Cardiac muscle cell (in vitro differentiated cells and primary cell): ENCODE data around the gene NEURL1B. TPM values are rescaled to one million over a fixed set of nuclear protein-coding genes. Genes with fewer than 3 reads are reported as not detected.

Source experiments
- DNase-seq, 2 donors: peaks; one replicate each; pipeline versions ENCODE4 v3.0.0 to v3.0.0-alpha.2; 2010 to 2017; ENCODE audit warnings: low read depth in 1 of 2, low spot score in 1 of 2
- H3K27ac ChIP-seq: fragments of 200-600 bp; sonication (generic); 2 replicates; pipeline ENCODE4 v1.5.1; 2016
- H3K27me3 ChIP-seq: fragments of 200-600 bp; sonication (generic); 2 replicates; pipeline ENCODE4 v1.6.0; 2016; ENCODE audit warnings: control low read depth
- H3K36me3 ChIP-seq: fragments of 200-600 bp; sonication (generic); 2 replicates; pipeline ENCODE4 v1.5.1; 2016; ENCODE audit warnings: control low read depth
- H3K4me1 ChIP-seq: fragments of 200-600 bp; sonication (generic); 2 replicates; pipeline ENCODE4 v1.8.1; 2017; ENCODE audit warnings: low read depth, mild to moderate bottlenecking, mixed run types
- H3K4me3 ChIP-seq: fragments of 200-600 bp; sonication (generic); 2 replicates; pipeline ENCODE4 v1.5.1; 2016; ENCODE audit warnings: mild to moderate bottlenecking
- H3K9me3 ChIP-seq: fragments of 200-600 bp; sonication (generic); 2 replicates; pipeline ENCODE4 v1.5.1; 2017; ENCODE audit warnings: low read depth, mild to moderate bottlenecking, control low read depth
- polyA plus RNA-seq: library from polyadenylated mRNA; unstranded; fragments of >200 nt; fragmentation: Nextera tagmentation; extraction: Ambion mirVana; gene quantifications from 2 replicates; pipeline ENCODE4 v1.2.1, GENCODE V29; 2016
- total RNA-seq: library from RNA; depleted of rRNA; stranded (reverse); fragments of >200 nt; gene quantifications from 2 replicates; pipeline ENCODE4 v1.2.3, GENCODE V29; 2016
- TF ChIP-seq, protein P1 (sequence below): IDR thresholded peaks from 2 replicates; pipeline ENCODE4 v1.5.1; 2012; ENCODE audit warnings: low read depth, mild to moderate bottlenecking, low read length

NEURL1B gene, protein sequence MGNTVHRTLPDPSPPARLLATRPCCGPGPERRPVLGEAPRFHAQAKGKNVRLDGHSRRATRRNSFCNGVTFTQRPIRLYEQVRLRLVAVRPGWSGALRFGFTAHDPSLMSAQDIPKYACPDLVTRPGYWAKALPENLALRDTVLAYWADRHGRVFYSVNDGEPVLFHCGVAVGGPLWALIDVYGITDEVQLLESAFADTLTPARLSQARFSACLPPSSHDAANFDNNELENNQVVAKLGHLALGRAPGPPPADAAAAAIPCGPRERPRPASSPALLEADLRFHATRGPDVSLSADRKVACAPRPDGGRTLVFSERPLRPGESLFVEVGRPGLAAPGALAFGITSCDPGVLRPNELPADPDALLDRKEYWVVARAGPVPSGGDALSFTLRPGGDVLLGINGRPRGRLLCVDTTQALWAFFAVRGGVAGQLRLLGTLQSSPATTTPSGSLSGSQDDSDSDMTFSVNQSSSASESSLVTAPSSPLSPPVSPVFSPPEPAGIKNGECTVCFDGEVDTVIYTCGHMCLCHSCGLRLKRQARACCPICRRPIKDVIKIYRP
- total RNA-seq, result 32.7 and 55.8 TPM in 2 replicates
- polyA plus RNA-seq, result 4.6 and 7.6 TPM in 2 replicates

DNA sequence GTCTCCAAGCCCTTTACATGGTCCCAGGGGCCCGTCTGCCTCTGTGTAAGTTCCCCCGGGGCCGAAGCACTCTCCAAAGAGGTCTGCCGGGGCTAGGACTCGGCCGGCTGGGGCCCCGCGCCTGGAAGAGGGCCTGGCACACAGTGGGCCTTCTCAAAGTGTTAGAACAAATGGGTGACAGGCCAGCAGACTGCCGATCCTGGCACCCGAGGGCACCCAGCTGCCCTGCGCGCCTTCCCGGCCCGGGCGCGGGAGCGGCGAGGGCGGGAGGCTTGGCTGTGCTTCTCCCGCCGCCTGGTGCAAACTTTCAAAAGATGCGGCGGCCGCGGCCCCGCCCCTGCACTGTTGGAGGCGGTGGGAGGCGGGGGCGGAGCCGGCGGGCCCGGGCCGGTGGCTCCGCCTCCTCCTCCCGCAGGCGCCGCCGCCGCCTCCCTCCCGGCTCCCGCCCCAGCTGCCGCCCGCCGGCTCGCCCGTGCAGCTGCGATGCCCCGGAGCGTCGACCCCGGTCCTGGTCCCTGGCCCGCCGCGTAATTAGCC, at the start of gene NEURL1B:
Gene NEURL1B (plus strand): TSS at position 442 of the 537 bp plus-strand sequence. CDS start 144 bp downstream, outside the sequence.
- TF ChIP-seq, protein P1, sequence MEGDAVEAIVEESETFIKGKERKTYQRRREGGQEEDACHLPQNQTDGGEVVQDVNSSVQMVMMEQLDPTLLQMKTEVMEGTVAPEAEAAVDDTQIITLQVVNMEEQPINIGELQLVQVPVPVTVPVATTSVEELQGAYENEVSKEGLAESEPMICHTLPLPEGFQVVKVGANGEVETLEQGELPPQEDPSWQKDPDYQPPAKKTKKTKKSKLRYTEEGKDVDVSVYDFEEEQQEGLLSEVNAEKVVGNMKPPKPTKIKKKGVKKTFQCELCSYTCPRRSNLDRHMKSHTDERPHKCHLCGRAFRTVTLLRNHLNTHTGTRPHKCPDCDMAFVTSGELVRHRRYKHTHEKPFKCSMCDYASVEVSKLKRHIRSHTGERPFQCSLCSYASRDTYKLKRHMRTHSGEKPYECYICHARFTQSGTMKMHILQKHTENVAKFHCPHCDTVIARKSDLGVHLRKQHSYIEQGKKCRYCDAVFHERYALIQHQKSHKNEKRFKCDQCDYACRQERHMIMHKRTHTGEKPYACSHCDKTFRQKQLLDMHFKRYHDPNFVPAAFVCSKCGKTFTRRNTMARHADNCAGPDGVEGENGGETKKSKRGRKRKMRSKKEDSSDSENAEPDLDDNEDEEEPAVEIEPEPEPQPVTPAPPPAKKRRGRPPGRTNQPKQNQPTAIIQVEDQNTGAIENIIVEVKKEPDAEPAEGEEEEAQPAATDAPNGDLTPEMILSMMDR, result no peak
- Histone ChIP-seq H3K36me3 (no peaks in the 10 kb centered on the region), H3K4me3 (peak within 1 kb of the TSS; percentile 92), H3K27me3 (no peaks in the 10 kb centered on the region), H3K9me3 (no peaks in the 10 kb centered on the region), H3K27ac (peak within 1 kb of the TSS; percentile 44), H3K4me1 (peaks cover 16% of the 10 kb centered on the region)
- DNase-seq, result peak; percentile 63 to 92

DNA sequence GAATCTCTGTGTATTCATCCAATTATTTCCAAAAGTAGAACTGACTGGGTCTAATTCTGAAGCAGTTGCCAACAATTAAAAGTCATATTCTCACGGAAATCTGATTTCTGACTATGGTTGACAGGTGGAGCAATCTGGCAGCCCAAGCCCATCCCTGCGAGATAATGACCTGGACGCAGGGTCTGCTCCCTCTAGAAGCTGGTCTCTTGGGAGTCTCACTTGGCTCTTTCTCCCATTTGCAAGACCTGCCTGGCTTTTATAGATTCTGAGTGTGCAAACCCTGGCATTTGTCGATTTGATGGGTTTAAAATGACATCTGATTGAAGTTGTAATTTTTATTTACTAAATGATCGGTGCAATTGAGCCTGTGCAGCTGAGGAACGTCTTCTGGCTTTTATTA, 49.4 kb upstream of the NEURL1B start:
- TF ChIP-seq, protein P1, result no peak
- H3K27me3 ChIP-seq, result no peaks in the 10 kb centered on the region
- DNase-seq, result no peak
- H3K4me1 ChIP-seq, result no peaks in the 10 kb centered on the region
- no peak overlapping the region for H3K4me3 ChIP-seq
- H3K27ac ChIP-seq, result no peak overlapping the region
- H3K9me3 ChIP-seq, result no peaks in the 10 kb centered on the region
- H3K36me3 ChIP-seq, result no peaks in the 10 kb centered on the region

DNA sequence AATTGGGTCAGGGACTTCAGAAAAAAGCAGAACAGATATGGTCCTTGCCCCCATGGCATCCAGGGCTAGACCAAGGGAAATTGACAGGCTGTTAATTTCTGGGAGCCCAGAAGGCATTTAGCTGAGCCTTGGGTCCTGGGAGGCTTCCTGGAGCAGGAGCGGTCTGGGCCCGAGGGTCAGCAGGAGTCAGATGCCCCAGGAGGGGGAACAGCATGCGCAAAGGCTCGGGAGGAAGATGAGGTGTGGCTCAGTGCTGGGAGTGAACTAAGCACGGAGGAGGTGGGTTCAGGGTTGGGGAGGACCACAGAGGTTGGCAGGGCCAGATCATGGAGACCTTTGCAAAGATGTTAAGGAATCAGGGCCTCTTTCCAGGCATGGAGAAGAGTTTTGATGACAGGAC, 48.2 kb upstream of the NEURL1B start:
- no peak overlapping the region for H3K27ac ChIP-seq
- no peaks in the 10 kb centered on the region for H3K27me3 ChIP-seq
- TF ChIP-seq, protein P1, result no peak
- H3K4me3 ChIP-seq, result no peak overlapping the region
- DNase-seq, result no peak
- no peaks in the 10 kb centered on the region for H3K9me3 ChIP-seq
- no peaks in the 10 kb centered on the region for H3K36me3 ChIP-seq
- no peaks in the 10 kb centered on the region for H3K4me1 ChIP-seq

DNA sequence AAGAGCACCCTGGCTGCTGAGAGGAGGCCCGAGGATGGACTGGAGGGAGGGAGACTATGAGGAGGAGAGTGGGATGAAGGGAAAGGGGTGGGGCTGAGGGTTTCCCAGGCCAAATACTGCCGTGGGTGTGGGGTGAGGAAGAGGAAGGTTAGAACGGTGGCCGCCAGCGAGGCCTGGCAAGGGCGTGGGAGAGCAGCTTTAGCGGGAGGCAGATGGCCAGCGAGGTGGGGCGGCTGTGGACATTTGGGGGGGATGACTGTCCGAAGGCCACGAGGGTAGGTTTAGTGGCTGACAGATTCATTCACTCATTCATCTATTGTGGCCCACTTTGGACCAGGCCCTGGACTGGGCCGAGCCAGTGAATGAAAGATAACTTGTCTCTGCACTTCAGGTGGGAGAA, 47.8 kb upstream of the NEURL1B start:
- no peaks in the 10 kb centered on the region for H3K27me3 ChIP-seq
- no peak for DNase-seq

DNA sequence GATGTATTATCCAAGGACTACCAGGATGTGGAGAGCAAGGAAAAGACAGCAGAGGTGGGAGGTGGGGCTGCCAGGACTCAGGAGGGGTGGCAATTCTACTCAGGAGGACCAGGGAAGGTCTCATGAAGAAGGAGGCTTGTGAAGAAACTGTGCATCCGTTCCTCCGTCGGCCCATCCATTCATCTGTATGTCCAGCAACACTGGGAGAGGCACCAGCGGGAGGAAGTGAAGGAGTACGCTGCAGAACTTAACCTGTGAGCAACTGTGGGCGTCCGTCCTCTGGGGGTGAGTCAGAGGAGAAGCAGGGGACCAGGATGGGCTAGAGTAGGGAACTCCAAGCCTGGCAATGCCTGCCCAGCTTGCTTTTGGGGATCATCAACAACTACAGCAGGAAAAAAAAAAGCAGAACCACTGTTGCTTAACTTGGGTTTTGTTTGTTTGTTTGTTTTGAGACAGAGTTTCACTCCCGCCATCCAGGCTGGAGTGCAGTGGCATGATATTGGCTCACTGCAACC, 47.3 kb upstream of the NEURL1B start:
- no peak for DNase-seq
- Histone ChIP-seq H3K27ac (no peak overlapping the region), H3K9me3 (no peaks in the 10 kb centered on the region), H3K36me3 (no peaks in the 10 kb centered on the region), H3K4me3 (no peak overlapping the region), H3K27me3 (no peaks in the 10 kb centered on the region), H3K4me1 (no peaks in the 10 kb centered on the region)
- TF ChIP-seq, protein P1, result no peak

More for the DNA sequence above, 47.8 kb upstream of the NEURL1B start:
- no peaks in the 10 kb centered on the region for H3K9me3 ChIP-seq
- H3K4me3 ChIP-seq, result no peak overlapping the region
- TF ChIP-seq, protein P1, result no peak
- H3K27ac ChIP-seq, result no peak overlapping the region
- H3K4me1 ChIP-seq, result no peaks in the 10 kb centered on the region
- no peaks in the 10 kb centered on the region for H3K36me3 ChIP-seq
